WTC11 (cell line): ENCODE measurements around the gene SYNC. TPM values are rescaled to one million over a fixed set of nuclear protein-coding genes. Genes with fewer than 3 reads are reported as not detected.

Experiments used
- ATAC-seq: fragments of 200-7000 bp; cut with Tn5 transposase; 2 replicates; pipeline ENCODE4 v1.10.0; 2021; ENCODE audit warnings: mild to moderate bottlenecking, moderate library complexity
- CTCF ChIA-PET: fragments of 300-600 bp; sonication (Branson Sonifier 250); formaldehyde crosslinking; loops from one replicate; lab custom pipeline; 2021; ENCODE audit warnings: antibody characterized with exemption; lab: Charles Lee
- POLR2A ChIA-PET: fragments of 350-600 bp; sonication (Branson Sonifier 250); formaldehyde crosslinking; loops from one replicate; lab custom pipeline; 2021; ENCODE audit warnings: antibody characterized with exemption; lab: Charles Lee
- DNase-seq: peaks from one replicate; pipeline ENCODE4 v3.0.0; 2021; ENCODE audit warnings: low spot score
- H3K27ac Mint-ChIP-seq: 2 replicates; pipeline ENCODE4 v1.8.0; 2021; ENCODE audit warnings: mixed read lengths
- H3K27me3 Mint-ChIP-seq: 2 replicates; pipeline ENCODE4 v1.8.0; 2021; ENCODE audit warnings: low read depth, mild to moderate bottlenecking, moderate library complexity, mixed read lengths
- H3K36me3 Mint-ChIP-seq: 2 replicates; pipeline ENCODE4 v1.8.0; 2021; ENCODE audit warnings: mixed read lengths
- H3K4me1 Mint-ChIP-seq: 2 replicates; pipeline ENCODE4 v1.8.0; 2022; ENCODE audit warnings: mixed read lengths
- H3K4me3 Mint-ChIP-seq: 2 replicates; pipeline ENCODE4 v1.8.0; 2021; ENCODE audit warnings: mild to moderate bottlenecking, moderate library complexity, mixed read lengths
- H3K9me3 Mint-ChIP-seq: 2 replicates; pipeline ENCODE4 v1.8.0; 2021; ENCODE audit warnings: mixed read lengths
- ATF6 ChIP-seq: sonication (generic); formaldehyde crosslinking; IDR thresholded peaks from 2 replicates; pipeline ENCODE4 v1.8.1; 2023; ENCODE audit warnings: mild to moderate bottlenecking, missing genetic modification reagents
- GABPB1 ChIP-seq: sonication (generic); formaldehyde crosslinking; IDR thresholded peaks from 2 replicates; pipeline ENCODE4 v1.8.1; 2023; ENCODE audit warnings: mild to moderate bottlenecking, missing genetic modification reagents
- GTF2I ChIP-seq: fragments of 250-450 bp; sonication (Bioruptor Pico); conservative IDR thresholded peaks from 2 replicates; pipeline ENCODE4 v1.4.0; 2021; ENCODE audit warnings: mild to moderate bottlenecking
- MXD4 ChIP-seq: fragments of 250-450 bp; sonication (Bioruptor Pico); IDR thresholded peaks from 2 replicates; pipeline ENCODE4 v1.8.0; 2021; ENCODE audit warnings: mild to moderate bottlenecking, moderate library complexity, borderline replicate concordance
- NFE2L1 ChIP-seq: sonication (generic); formaldehyde crosslinking; IDR thresholded peaks from 2 replicates; pipeline ENCODE4 v1.8.1; 2023; ENCODE audit warnings: missing genetic modification reagents
- NR2C2 ChIP-seq: sonication (generic); formaldehyde crosslinking; IDR thresholded peaks from 2 replicates; pipeline ENCODE4 v1.8.0; 2022; ENCODE audit warnings: mild to moderate bottlenecking, missing genetic modification reagents
- NR3C1 ChIP-seq: sonication (generic); formaldehyde crosslinking; conservative IDR thresholded peaks from 2 replicates; pipeline ENCODE4 v1.8.1; 2023; ENCODE audit warnings: low read depth, mild to moderate bottlenecking, missing genetic modification reagents
- TEAD4 ChIP-seq: sonication (generic); formaldehyde crosslinking; IDR thresholded peaks from 2 replicates; pipeline ENCODE4 v1.8.0; 2022; ENCODE audit warnings: mild to moderate bottlenecking, missing genetic modification reagents
- TP53 ChIP-seq: sonication (generic); formaldehyde crosslinking; IDR thresholded peaks from 2 replicates; pipeline ENCODE4 v1.8.1; 2023; ENCODE audit warnings: mild to moderate bottlenecking, missing genetic modification reagents
- ZMAT4 ChIP-seq: fragments of 250-450 bp; sonication (Bioruptor Pico); IDR thresholded peaks from 2 replicates; pipeline ENCODE4 v1.9.0; 2021; ENCODE audit warnings: mild to moderate bottlenecking
- ZNF138 ChIP-seq: sonication (generic); formaldehyde crosslinking; conservative IDR thresholded peaks from 2 replicates; pipeline ENCODE4 v1.8.1; 2022; ENCODE audit warnings: mild to moderate bottlenecking, moderate library complexity, missing genetic modification reagents
- ZNF425 ChIP-seq: fragments of 250-450 bp; sonication (Bioruptor Pico); conservative IDR thresholded peaks from 2 replicates; pipeline ENCODE4 v1.9.0; 2021; ENCODE audit warnings: mild to moderate bottlenecking
- total RNA-seq: library from RNA; stranded (reverse); gene quantifications from 3 replicates; pipeline ENCODE4 v1.2.3, GENCODE V29; 2021
- TF ChIP-seq, protein P1 (sequence below): sonication (generic); formaldehyde crosslinking; IDR thresholded peaks from 2 replicates; pipeline ENCODE4 v1.8.0; 2023; ENCODE audit warnings: missing genetic modification reagents, mild to moderate bottlenecking, borderline replicate concordance
- TF ChIP-seq, protein P2 (sequence below): fragments of 200-600 bp; IDR thresholded peaks from 2 replicates; pipeline ENCODE4 v1.8.0; 2022; ENCODE audit warnings: antibody characterized with exemption

SYNC gene
- total RNA-seq, 1 experiment from 2014 or later = 0.09 TPM

DNA sequence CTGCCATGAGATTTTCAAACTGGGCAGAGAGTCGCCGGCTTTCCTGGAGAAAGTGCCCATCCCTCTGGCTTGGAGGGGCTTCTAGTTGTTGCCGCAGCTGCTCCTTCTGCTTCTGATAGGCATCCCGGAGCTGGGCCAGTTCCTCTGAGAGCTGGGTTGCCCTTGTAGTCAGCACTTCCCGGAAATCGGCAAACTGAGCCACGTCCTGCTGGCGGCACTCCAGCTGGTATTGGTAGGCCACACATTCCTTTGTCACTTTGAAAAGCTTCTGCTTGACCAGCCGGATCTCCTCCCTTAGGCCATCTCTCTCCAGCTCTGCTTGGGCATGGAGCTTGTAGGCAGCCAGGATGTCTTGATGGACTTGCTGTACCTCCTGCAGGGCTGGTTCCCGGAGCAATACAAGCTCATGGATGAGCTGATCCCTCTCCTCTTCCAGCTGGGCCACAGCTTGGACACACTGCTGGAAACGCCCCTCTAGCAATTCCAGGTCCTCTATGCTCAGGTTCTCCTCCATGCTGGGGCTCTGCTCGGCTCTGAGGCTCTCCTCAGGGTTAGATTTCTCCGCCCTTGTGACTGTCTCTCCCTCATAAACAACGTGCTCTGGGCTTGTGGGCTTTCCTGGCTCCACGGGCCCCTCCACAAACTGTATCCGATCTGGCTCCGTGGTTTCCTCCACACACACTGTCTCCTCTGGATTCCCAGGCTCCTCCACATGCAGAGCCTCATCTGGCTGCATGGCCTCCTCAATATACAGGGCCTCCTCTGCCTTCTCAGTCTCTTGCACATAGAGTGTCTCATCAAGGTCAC, 7.3 kb downstream of the SYNC start:
- no peaks in the 10 kb centered on the region for H3K9me3 Mint-ChIP-seq
- peaks cover 5% of the 10 kb centered on the region for H3K4me1 Mint-ChIP-seq
- DNase-seq = no peak
- H3K36me3 Mint-ChIP-seq = no peaks in the 10 kb centered on the region
- H3K4me3 Mint-ChIP-seq = no peak overlapping the region
- TF ChIP-seq GABPB1 (CRISPR knock-in tag) = peak; percentile 27; the same call in 1 of the 2 replicates
- no peak for TF ChIP-seq NR2C2 (CRISPR knock-in tag)
- no peak for TF ChIP-seq MXD4
- peaks cover 2% of the 10 kb centered on the region for H3K27me3 Mint-ChIP-seq
- peak; percentile 32 for ATAC-seq
- POLR2A ChIA-PET = interaction anchor here (1.1 kb wide), 1 partner anchor 79 kb away, joined by 3 read pairs; no protein-coding TSS in a partner anchor
- no peak overlapping the region for H3K27ac Mint-ChIP-seq
- CTCF ChIA-PET = interaction anchor here (0.6 to 2.5 kb wide), 6 partner anchors 10 to 177 kb away, joined by 3 to 19 read pairs (median 4); no protein-coding TSS in a partner anchor

DNA sequence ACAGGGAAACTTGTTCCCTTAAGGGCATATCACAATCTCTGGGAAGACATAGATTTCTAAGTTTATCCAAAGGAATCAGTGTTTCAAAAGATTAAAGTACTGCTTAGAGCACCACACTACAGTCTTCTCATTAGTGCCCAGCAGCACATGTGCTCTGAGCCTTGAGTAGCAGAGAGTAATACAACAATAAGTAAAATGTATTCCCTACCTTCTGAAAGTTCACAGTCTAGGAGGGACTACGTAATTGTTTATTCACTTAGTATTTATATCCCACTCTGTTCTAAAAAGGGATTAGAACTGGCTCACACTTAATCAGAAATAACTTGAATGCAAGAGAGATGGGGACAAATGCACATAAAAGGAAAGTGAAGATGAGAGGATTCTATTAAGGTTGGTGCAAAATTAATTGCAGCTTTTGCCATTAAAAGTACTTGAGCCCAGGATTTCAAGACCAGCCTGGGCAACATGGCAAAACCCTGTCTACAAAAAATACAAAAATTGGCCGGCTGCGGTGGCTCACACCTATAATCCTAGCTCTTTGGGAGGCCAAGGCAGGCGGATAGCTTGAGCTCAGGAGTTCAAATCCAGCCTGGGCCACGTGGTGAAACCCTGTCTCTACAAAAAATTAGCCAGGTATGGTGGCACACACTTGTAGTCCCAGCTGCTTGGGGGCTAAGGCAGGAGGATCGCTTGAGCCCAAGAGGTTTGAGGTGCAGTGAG, 9.0 kb downstream of the SYNC start:
- Mint-ChIP-seq H3K27ac (no peak overlapping the region), H3K36me3 (no peaks in the 10 kb centered on the region), H3K4me1 (peaks cover 3% of the 10 kb centered on the region), H3K4me3 (no peak overlapping the region), H3K9me3 (no peaks in the 10 kb centered on the region), H3K27me3 (no peaks in the 10 kb centered on the region; the same call in 1 of the 2 replicates)
- POLR2A ChIA-PET = interaction anchor here (1.1 kb wide), 1 partner anchor 81 kb away, joined by 3 read pairs; no protein-coding TSS in a partner anchor
- no peak for TF ChIP-seq ZNF425 (CRISPR knock-in tag)
- no peak for TF ChIP-seq NR2C2 (CRISPR knock-in tag)
- TF ChIP-seq ZMAT4 = no peak
- TF ChIP-seq, protein P1, sequence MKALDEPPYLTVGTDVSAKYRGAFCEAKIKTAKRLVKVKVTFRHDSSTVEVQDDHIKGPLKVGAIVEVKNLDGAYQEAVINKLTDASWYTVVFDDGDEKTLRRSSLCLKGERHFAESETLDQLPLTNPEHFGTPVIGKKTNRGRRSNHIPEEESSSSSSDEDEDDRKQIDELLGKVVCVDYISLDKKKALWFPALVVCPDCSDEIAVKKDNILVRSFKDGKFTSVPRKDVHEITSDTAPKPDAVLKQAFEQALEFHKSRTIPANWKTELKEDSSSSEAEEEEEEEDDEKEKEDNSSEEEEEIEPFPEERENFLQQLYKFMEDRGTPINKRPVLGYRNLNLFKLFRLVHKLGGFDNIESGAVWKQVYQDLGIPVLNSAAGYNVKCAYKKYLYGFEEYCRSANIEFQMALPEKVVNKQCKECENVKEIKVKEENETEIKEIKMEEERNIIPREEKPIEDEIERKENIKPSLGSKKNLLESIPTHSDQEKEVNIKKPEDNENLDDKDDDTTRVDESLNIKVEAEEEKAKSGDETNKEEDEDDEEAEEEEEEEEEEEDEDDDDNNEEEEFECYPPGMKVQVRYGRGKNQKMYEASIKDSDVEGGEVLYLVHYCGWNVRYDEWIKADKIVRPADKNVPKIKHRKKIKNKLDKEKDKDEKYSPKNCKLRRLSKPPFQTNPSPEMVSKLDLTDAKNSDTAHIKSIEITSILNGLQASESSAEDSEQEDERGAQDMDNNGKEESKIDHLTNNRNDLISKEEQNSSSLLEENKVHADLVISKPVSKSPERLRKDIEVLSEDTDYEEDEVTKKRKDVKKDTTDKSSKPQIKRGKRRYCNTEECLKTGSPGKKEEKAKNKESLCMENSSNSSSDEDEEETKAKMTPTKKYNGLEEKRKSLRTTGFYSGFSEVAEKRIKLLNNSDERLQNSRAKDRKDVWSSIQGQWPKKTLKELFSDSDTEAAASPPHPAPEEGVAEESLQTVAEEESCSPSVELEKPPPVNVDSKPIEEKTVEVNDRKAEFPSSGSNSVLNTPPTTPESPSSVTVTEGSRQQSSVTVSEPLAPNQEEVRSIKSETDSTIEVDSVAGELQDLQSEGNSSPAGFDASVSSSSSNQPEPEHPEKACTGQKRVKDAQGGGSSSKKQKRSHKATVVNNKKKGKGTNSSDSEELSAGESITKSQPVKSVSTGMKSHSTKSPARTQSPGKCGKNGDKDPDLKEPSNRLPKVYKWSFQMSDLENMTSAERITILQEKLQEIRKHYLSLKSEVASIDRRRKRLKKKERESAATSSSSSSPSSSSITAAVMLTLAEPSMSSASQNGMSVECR (CRISPR knock-in tag) = no peak
- TF ChIP-seq ZNF138 (CRISPR knock-in tag) = no peak
- TF ChIP-seq, protein P2, sequence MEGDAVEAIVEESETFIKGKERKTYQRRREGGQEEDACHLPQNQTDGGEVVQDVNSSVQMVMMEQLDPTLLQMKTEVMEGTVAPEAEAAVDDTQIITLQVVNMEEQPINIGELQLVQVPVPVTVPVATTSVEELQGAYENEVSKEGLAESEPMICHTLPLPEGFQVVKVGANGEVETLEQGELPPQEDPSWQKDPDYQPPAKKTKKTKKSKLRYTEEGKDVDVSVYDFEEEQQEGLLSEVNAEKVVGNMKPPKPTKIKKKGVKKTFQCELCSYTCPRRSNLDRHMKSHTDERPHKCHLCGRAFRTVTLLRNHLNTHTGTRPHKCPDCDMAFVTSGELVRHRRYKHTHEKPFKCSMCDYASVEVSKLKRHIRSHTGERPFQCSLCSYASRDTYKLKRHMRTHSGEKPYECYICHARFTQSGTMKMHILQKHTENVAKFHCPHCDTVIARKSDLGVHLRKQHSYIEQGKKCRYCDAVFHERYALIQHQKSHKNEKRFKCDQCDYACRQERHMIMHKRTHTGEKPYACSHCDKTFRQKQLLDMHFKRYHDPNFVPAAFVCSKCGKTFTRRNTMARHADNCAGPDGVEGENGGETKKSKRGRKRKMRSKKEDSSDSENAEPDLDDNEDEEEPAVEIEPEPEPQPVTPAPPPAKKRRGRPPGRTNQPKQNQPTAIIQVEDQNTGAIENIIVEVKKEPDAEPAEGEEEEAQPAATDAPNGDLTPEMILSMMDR = no peak
- no peak for TF ChIP-seq GTF2I (CRISPR knock-in tag)
- no peak for TF ChIP-seq NFE2L1 (CRISPR knock-in tag)
- no peak for TF ChIP-seq TP53 (CRISPR knock-in tag)
- no peak for TF ChIP-seq NR3C1 (CRISPR knock-in tag)
- no peak for TF ChIP-seq ATF6 (CRISPR knock-in tag)
- TF ChIP-seq TEAD4 (CRISPR knock-in tag) = no peak
- CTCF ChIA-PET = interaction anchor here (2.5 kb wide), 1 partner anchor 19 kb away, joined by 19 read pairs; no protein-coding TSS in a partner anchor
- ATAC-seq (no peak), DNase-seq (no peak)
